Thoracic aorta endothelial cell (primary cell): ENCODE measurements around the gene STOX2. TPM values are rescaled to one million over a fixed set of nuclear protein-coding genes. Genes with fewer than 3 reads are reported as not detected.

Experiments used
- total RNA-seq: library from RNA; depleted of rRNA; stranded (reverse); fragments of >200 nt; gene quantifications from 2 replicates; pipeline ENCODE4 v1.2.3, GENCODE V29; 2012

The STOX2 gene, protein sequence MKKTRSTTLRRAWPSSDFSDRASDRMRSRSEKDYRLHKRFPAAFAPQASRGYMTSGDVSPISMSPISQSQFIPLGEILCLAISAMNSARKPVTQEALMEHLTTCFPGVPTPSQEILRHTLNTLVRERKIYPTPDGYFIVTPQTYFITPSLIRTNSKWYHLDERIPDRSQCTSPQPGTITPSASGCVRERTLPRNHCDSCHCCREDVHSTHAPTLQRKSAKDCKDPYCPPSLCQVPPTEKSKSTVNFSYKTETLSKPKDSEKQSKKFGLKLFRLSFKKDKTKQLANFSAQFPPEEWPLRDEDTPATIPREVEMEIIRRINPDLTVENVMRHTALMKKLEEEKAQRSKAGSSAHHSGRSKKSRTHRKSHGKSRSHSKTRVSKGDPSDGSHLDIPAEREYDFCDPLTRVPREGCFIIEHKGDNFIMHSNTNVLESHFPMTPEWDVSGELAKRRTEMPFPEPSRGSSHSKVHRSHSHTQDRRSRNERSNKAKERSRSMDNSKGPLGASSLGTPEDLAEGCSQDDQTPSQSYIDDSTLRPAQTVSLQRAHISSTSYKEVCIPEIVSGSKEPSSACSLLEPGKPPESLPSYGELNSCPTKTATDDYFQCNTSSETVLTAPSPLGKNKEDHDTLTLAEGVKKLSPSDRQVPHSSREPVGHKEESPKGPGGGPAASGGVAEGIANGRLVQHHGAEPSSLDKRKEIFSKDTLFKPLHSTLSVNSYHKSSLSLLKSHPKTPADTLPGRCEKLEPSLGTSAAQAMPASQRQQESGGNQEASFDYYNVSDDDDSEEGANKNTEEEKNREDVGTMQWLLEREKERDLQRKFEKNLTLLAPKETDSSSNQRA (N-terminal part only)
- total RNA-seq, result 0.22 and 0.27 TPM in 2 replicates

DNA sequence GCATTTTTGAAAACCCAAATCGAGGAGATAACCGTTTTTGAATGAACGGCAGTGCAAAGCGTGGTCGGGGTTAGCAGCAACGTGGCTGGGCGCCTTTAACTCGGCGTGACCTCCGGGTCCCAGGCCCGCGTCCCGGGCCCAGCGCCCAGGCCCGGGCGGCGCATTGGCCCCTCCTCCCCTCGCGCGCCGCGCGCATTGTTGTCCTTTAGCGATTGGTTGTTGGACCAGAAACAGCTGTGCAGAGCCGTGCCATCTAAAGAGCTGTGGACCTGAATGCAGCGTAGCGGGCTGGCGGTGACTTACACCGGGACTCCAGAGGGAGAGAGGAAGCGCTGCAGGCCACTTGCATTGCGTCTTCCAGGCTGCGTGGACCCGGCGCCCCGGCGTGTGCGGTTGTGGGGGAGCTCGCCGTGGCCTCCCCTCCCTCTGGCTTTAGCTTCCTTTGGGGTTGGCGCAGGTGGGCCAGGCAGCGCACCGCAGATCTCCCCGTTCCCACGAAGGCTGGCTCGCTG, at the start of gene STOX2:
TSS of gene STOX2 (plus strand) at position 227 of the 512 bp plus-strand sequence. CDS start 1,484 bp downstream, outside the sequence.

Other genes with a start within 250 kb of the STOX2 start
- 26.9 and 28.7 TPM in 2 replicates for gene RWDD4, start 246.1 kb upstream of the STOX2 start, total RNA-seq
- 72.3 and 78.1 TPM in 2 replicates for gene TRAPPC11, start 246.0 kb upstream of the STOX2 start, total RNA-seq